ENCODE results near the gene PDE4D.

- TF ChIP-seq, protein P1, sequence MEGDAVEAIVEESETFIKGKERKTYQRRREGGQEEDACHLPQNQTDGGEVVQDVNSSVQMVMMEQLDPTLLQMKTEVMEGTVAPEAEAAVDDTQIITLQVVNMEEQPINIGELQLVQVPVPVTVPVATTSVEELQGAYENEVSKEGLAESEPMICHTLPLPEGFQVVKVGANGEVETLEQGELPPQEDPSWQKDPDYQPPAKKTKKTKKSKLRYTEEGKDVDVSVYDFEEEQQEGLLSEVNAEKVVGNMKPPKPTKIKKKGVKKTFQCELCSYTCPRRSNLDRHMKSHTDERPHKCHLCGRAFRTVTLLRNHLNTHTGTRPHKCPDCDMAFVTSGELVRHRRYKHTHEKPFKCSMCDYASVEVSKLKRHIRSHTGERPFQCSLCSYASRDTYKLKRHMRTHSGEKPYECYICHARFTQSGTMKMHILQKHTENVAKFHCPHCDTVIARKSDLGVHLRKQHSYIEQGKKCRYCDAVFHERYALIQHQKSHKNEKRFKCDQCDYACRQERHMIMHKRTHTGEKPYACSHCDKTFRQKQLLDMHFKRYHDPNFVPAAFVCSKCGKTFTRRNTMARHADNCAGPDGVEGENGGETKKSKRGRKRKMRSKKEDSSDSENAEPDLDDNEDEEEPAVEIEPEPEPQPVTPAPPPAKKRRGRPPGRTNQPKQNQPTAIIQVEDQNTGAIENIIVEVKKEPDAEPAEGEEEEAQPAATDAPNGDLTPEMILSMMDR (IDR thresholded peaks at IDR 0.05), result no peak
- TF ChIP-seq POLR2A (IDR thresholded peaks at IDR 0.05), result no peak
Measured at GRCh38 chr5:59097116-59097515, 796.4 kb downstream of the PDE4D start.
